GM12892 (cell line): ENCODE measurements around the gene SPRY2.

Experiments used
- POLR2A ChIP-seq: IDR thresholded peaks from 2 replicates; pipeline ENCODE4 v1.6.1; 2011; ENCODE audit warnings: low read depth, low read length, control low read depth
- POLR2AphosphoS5 ChIP-seq: IDR thresholded peaks from 2 replicates; pipeline ENCODE4 v1.6.1; 2011; ENCODE audit warnings: low read depth, low read length, control low read depth
- TAF1 ChIP-seq: IDR thresholded peaks from 2 replicates; pipeline ENCODE4 v1.6.1; 2011; ENCODE audit warnings: low read depth, mild to moderate bottlenecking, control low read depth, low read length, borderline replicate concordance

GRCh38 chr13:80296638-80297037 lies 44.3 kb downstream of the SPRY2 start:
- TF ChIP-seq POLR2A (no peak), TAF1 (no peak), POLR2AphosphoS5 (no peak)
